Measurements from ENCODE around the gene TMEM45A.
"Not testable (repeated sequence)": the region's sequence is repeated elsewhere in the genome, so short reads cannot be mapped to it uniquely, and the experiment has no call there.

Gene TMEM45A

DNA sequence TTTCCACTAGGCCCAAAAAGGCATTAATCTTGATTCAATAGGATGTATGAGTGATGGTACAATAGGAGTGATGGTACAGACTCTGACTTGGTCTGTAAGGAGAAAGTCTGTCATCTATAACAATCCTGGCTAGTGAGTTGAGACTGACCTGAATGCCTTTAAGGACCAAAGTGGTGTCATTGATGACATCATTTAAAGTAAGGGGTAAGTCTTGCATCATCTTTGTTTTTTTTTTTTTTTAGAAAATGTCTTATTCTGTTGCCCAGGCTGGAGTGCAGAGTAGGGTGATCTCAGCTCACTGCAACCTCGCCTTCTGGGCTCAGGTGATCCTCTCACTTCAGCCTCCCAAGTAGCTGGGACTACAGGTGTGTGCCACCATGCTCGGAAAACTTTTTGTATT, 5.6 kb upstream of the TMEM45A start:
- DNase-seq (ENCODE audit: low spot score): no peak

- DNase-seq (ENCODE audit: low spot score): no peak
Measured at GRCh38 chr3:100489118-100489517, 3.3 kb upstream of the TMEM45A start.

DNA sequence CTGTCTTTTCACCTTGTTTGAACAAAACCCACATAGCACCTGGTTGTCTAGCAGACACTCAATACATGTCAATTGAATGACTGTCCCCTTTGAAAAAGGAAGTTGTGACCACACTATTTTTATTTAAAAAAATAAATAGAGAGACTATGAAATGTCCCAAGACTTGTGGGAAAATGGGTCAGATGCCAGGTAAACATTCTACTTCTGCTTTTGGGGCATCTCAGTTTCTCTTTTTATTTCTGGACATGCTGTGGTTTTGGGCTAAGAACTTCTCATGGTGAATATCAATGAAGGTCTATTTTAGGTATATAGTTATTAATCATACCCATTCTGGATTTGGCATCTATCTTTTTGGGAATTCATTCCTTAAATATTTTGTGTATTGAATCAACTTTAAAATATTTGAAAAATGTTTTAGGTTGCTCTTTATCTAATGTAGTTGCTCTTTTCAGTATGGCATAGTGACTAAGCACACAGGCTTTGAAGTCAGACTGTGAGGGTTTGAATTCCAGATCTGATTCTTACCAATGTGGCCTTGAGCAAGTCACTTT, 4.4 kb downstream of the TMEM45A start:
- DNase-seq (ENCODE audit: low spot score): no peak

- no peak for DNase-seq (ENCODE audit: low spot score)
Measured at GRCh38 chr3:100499651-100500050, 7.2 kb downstream of the TMEM45A start.

DNA sequence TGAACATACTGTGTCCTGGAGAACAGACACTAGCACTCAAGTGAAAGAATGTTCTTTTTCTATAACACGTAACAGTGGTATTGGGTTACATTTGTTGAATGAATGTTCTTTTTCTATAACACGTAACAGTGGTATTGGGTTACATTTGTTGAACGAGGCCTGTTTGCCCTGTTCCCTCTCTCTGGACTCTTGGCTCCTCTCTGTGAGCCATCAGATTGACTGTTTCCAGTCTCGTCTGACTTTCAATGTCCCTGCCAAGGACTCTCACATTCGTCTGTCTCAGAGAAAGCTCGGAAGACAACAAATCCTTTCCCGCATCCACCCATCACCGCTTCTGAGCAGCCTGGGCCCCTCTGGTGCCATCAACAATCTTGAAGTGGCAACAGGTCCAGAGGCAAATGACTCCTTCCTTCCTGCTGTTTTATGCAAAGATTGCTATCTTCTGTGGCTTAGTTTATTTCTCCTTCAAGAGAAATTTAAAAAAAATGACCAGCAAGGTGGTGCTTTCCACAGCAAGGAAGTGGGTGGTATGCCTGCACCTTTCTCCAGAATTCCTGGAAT, 8.0 kb downstream of the TMEM45A start:
- DNase-seq (ENCODE audit: low spot score): no peak

GRCh38 chr3:100503448-100503847, 11.0 kb downstream of the TMEM45A start:
- DNase-seq (ENCODE audit: low spot score): no peak

- no peak for DNase-seq (ENCODE audit: low spot score)
Measured at GRCh38 chr3:100506355-100506754, 13.9 kb downstream of the TMEM45A start.

- DNase-seq (ENCODE audit: low spot score): not testable (repeated sequence)
Measured at GRCh38 chr3:100509818-100510217, 17.4 kb downstream of the TMEM45A start.

DNA sequence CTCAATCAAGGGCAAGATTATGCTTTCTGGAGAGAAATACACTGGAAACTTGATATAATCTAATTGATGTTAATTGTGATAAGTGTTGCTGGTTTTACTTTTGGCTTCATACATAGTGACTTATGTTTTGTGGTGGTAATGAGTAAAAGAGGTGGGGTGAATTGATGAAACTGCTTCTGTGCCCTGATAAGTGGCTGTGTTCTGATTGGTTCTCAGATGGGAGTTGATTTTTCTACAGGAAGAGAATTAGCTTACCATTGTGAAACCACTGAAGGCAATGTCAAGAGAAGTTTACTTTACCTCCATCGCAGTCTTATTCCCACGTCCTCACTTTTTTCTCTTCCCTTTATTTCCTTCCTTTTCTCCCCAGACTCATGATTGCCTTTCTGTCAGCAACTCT, 23.8 kb downstream of the TMEM45A start:
- DNase-seq (ENCODE audit: low spot score): no peak

GRCh38 chr3:100516838-100517237, 24.4 kb downstream of the TMEM45A start:
- DNase-seq (ENCODE audit: low spot score): no peak

- DNase-seq (ENCODE audit: low spot score): no peak
Measured at GRCh38 chr3:100517276-100517675, 24.9 kb downstream of the TMEM45A start.

DNA sequence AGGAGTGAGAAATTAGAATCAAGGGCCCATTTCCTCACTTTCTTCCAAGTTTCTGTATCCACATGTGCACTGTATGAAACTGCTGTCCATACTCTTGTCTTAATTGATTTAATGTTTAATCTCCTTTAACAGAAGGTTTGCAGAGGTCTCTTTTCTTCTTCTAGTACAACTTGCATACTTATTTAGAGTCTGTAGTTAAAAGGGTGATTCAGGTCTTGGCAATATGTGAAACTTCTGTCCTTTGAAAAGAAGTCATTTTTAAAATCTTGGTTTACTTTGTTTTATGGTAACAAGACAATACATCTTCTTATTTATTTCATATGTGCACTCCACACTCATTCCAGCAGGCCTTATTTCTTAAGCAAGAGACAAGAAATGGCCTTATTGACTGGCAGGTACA, 25.8 kb downstream of the TMEM45A start:
- no peak for DNase-seq (ENCODE audit: low spot score)

DNA sequence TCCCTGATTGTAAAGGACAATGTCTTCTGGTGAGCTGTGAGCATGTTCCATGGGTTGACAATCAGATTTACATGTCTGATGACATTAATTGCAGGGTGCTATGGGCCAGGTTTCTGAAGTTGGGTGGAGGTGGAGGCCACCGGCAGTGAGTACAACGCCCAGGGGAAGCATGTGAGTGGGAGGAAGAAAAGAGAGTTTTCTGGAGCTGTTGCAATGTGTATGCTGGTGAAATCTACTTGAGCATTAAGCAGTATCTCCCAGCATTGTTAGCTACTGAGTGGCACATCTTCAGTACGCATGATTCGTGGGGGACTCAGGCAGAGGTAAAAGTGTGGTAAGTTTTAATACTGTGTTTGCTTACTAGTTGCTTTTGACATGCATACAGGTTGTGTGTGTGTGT, 26.6 kb downstream of the TMEM45A start:
- no peak for DNase-seq (ENCODE audit: low spot score)

GRCh38 chr3:100521439-100521845, 29.0 kb downstream of the TMEM45A start:
- DNase-seq (ENCODE audit: low spot score): no peak

DNA sequence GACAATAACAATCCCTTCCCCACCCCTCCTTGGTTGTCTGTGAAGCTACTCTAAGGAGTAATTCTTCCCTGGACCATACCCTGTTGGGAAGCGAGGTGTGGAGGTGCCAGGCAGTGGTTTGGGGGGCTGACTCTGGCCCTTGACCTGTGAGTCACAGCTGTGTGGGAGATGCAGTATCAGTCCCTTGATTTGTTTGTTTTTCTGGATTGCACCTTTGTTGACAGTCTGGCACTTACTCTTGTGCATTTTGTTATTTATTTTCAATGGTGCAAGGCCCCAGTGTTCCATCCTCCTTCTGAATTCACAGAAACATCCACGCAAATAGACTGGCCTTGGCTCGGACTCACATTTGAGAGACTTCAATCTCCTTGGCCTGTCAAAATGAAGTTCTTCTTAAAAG, 29.7 kb downstream of the TMEM45A start:
- no peak for DNase-seq (ENCODE audit: low spot score)

DNA sequence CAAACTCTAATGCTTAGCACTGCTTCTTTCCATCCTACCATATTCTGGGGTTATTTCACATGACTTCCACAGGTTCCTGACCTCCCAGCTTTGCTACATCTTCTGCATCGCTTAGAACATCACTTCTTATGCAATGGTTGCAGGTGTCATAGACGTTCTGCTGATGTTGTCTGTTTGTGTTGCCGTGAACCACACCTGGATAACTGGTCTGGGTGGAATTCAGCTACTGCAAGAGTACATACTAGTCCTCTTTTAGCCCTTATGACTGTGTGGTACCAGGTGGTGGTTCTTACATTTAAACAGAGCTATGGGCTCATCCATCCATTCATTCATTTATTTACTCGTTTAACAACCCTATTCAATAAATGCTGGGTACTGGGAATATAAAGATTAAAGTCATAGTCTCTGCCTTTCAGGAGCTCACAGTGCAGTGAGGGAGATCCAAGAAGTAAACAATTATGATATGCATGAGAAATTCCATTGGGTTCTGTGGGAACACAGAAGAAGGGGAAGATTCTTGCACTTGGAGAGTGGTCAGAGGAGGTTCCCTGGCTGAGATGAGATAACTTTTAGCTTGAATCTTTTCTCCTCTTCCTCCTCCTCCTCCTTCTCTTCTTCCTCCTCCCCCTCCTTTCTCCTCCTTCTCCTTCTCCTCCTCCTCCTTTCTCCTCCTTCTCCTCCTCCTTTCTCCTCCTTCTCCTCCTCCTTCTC, 30.8 kb downstream of the TMEM45A start:
- no peak for DNase-seq (ENCODE audit: low spot score)

DNA sequence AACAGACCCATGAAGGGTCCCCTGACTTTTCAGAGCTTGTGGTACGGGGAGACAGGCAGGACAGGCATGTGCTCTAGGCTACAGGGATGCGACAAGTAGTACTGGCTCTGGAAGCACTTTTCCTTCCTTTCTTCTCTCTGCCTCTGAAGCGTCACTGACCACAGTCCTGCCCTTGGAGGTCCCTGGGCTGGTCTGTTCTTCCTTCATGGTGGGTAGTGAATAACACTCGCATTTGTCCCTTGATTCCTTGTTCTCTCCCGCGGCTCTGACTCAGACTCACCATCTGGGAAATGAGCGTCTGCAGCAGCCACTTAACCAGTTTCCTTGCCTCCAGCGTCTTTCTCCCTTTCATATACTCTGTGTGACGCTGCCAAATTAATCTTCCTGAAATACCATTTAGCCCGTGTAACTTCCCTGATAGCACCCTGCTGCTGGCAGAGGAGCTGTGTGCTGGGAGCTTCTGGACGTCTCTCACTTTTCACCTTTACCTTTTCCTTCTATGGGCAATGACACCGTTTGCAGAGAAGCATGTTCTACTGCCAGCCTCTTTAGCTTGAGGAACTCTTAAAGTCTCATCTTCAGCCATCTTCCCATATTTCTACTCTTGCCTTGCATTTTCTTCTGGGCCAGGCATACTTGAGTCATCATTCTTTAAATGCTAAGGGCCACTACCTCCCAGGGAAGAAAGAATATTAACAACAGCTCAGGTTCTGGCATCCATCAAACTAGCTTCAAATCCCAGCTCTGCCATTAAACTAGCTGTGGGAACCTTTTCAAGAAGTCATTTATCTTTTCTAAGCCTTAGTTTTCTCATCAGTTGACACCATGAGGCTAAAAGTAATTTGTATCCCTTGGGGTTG, 33.6 kb downstream of the TMEM45A start:
- no peak for DNase-seq (ENCODE audit: low spot score)

GRCh38 chr3:100526613-100527346, 34.4 kb downstream of the TMEM45A start:
- no peak for DNase-seq (ENCODE audit: low spot score)

DNA sequence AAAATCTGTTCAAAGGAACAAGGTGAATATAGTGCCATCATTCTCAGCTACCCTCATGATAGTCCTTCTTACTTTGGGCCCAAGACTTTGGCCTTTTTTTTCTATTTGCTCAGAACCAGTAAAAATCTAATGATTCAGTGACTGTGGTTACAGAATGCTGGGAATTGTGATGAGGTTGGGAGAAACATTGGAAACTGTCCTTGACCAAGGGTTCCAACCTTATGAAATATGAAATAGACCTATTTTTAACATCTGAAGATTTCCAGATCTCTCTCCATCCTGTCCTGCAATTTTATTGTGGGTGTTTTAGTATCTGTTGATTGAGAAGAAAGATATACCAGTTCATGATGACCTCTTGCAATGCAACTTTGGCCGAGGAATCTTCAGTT, 34.9 kb downstream of the TMEM45A start:
- no peak for DNase-seq (ENCODE audit: low spot score)

- DNase-seq (ENCODE audit: low spot score): no peak
Measured at GRCh38 chr3:100531093-100531492, 38.7 kb downstream of the TMEM45A start.

GRCh38 chr3:100532411-100532810, 40.0 kb downstream of the TMEM45A start:
- no peak for DNase-seq (ENCODE audit: low spot score)

- DNase-seq (ENCODE audit: low spot score): no peak
Measured at GRCh38 chr3:100533176-100533575, 40.8 kb downstream of the TMEM45A start.
